Right renal cortex interstitium (tissue), 3 donors: ENCODE results near the gene CCDC18. TPM values are rescaled to one million over a fixed set of nuclear protein-coding genes. Genes with fewer than 3 reads are reported as not detected.
A peak's percentile ranks its signal among the peaks of the same experiment; 100 is the strongest.

Source experiments
- DNase-seq, 3 donors: peaks; one replicate each; pipeline ENCODE4 v3.0.0-alpha.2; 2013; ENCODE audit warnings: low read depth in 3 of 3, low spot score in 2 of 3
- polyA plus RNA-seq, 3 donors: library from polyadenylated mRNA; unstranded; fragments of 120-200 nt; gene quantifications; one replicate each; pipeline ENCODE4 v1.2.1, GENCODE V29; 2013; ENCODE audit not compliant: insufficient read length in 3 of 3

Gene CCDC18
- polyA plus RNA-seq, 3 donors = 9.2 to 16.1 (median 12.4) TPM

- DNase-seq = no peak
Observed at GRCh38 chr1:93288558-93288957, 108.0 kb downstream of the CCDC18 start.

- DNase-seq = no peak
Observed at GRCh38 chr1:93296555-93297154, 116.1 kb downstream of the CCDC18 start.

DNA sequence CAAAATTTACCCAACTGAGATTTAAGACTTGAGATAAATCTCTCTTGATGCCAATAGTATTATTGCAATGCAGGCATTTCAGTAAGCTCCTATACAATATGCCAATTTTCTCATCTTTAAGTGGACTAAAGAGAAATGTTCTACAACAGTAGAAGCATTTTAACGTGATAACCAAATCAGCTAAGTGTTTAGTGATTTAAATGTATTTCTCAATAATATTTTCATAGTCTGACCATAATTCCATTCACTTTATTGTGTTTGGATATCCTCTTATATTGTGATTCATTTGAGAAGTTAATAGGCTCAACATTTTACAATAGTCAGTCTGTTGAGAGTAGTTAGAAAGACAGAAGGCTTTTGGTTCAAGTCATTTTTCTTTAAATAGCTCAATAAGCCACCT lies 120.6 kb downstream of the CCDC18 start:
- no peak for DNase-seq

- DNase-seq = no peak
Observed at GRCh38 chr1:93302078-93302477, 121.6 kb downstream of the CCDC18 start.

DNA sequence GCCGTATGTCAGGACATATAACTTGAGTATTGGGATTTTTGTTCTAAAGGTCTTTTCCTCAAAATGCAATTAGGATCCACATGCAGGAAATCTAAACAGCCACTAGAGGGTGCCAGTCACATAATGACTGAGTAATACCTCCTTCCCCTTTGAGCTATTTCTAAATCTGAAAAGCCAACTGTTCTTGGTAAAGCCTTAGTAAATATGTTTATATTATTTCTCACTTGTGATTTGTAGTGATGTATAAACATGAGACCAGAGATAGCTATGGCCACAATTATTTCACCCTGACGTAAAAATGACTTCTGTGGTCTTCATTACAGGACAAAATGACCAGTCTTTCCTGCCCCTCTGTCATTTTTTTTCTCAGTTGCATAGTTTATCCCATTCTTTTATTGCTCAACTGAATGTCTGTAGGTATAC lies 124.2 kb downstream of the CCDC18 start:
- peak; percentile 24 to 47 (median 31) for DNase-seq

DNA sequence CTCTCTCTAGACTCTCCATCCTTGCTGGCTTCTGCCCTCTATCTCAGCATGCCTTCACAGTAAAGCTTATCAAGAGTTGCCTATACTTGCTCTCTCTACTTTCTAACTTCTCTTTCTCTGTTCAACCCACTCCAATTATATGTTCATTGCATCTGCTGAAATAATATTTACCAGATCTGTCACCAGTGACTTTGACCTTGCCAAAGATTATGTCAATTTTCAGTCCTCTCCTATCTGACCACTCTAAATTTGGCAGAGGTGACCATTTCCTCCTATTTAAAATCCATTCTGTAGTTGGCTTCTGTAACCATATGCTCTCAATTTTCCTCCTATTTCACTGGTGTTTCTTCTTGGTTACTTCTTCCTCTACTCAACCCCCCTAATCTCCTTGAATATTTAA lies 126.4 kb downstream of the CCDC18 start:
- DNase-seq = no peak

DNA sequence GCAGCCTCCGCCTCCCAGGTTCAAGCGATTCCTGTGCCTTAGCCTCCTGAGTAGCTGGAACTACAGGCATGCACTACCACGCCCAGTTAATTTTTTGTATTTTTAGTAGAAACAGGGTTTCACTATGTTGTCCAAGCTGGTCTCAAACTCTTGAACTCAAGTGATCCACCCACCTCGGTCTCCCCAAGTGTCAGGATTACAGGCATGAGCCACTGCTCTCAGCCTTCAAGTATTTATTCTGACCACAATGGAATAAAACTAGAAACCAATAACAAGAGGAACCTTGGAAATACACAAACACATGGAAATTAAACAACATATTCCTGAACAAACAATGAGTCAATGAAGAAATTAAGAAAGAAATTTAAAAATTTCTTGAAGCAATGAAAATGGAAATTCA lies 132.5 kb downstream of the CCDC18 start:
- DNase-seq = no peak

DNA sequence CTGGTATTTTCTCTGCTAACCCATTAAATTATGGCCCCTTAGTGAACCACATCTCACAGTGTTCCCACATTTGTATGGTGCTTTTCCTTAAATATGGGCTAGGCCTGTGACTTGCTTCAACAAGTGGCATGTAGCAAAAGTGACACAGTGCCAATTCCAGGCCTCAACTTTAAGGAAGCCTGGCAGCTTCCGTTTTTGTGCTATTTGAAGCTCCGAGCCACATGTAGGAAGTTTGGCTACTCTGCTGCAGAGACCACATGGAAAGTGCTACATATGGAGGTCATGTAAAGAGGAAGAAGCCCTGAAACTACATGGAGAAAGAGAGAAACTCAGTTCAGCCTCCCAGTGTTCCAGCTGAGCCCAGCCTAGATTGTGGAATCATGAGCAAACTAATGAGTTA lies 136.7 kb downstream of the CCDC18 start:
- no peak for DNase-seq

DNA sequence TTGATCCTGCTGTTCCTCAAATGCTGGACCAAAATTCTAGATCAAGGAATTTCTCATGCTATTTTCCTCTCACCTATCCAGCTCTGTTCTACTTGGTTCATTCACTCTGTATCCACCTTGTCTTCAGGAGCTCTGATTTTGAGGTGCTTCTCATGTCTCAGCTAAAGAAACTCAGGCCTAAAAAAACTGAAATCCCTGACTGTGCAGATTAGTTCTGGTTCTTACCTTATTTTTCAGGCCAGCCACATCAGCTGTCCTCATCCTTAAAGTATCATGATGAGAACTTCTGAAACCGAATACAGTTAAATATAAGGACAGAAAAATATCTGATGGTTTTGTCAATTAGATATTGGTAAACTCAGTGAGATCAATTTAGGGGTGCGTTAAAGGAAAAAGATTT lies 137.4 kb downstream of the CCDC18 start:
- DNase-seq = no peak

DNA sequence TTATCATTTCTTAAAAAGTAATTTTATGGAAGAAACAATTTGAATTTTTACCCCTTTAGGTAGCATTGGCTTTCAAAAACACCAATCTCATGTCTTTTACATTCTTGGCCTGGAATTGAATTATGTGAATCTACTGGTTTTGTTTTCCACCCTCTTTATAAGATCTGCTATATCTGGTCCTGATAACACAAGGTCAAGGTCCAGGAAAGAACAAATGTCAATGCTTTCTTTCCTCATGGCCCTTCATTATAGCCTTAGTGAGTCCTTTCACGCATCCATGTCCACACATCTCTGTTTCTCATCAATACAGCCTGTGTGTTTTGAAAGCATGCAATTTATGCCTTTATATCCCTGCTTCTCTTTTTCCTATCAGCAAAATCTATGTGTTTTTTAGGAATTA lies 141.2 kb downstream of the CCDC18 start:
- no peak for DNase-seq

- no peak for DNase-seq
Observed at GRCh38 chr1:93322349-93322748, 141.8 kb downstream of the CCDC18 start.

- DNase-seq = no peak
Observed at GRCh38 chr1:93323185-93323820, 142.8 kb downstream of the CCDC18 start.

- DNase-seq = no peak
Observed at GRCh38 chr1:93324486-93325464, 144.3 kb downstream of the CCDC18 start.

Other genes starting within 250 kb of the CCDC18 start
- 1 to 10 TPM; 9.1 to 9.6 (median 9.4) TPM for gene DIPK1A, start 219.3 kb upstream of the CCDC18 start, polyA plus RNA-seq
- 10 to 100 TPM; 45.1 to 49.7 (median 49.5) TPM for gene MTF2, start 101.4 kb upstream of the CCDC18 start, polyA plus RNA-seq
- gene TMED5, start 311 bp upstream of the CCDC18 start, polyA plus RNA-seq = 100 to 1,000 TPM in 1 of 3 donors, 10 to 100 TPM in 2; 92.4 to 104 (median 92.9) TPM
- 10 to 100 TPM; 54.5 to 56.3 (median 55.8) TPM for gene DR1, start 165.2 kb downstream of the CCDC18 start, polyA plus RNA-seq